Nephron (organoid): Measurements from ENCODE around the gene SOX18.

ENCODE experiments used
- H3K27ac Mint-ChIP-seq, 3 experiments: 2 replicates each; pipeline ENCODE4 v1.8.0; 2020; ENCODE audit warnings: mixed read lengths in 3 of 3, mild to moderate bottlenecking in 2 of 3, moderate library complexity in 1 of 3
- H3K27me3 Mint-ChIP-seq: 2 replicates; pipeline ENCODE4 v1.8.0; 2021; ENCODE audit warnings: low read depth, mild to moderate bottlenecking, moderate library complexity, mixed read lengths
- H3K36me3 Mint-ChIP-seq: 2 replicates; pipeline ENCODE4 v1.8.0; 2020; ENCODE audit warnings: low read depth, mixed read lengths
- H3K4me1 Mint-ChIP-seq: 2 replicates; pipeline ENCODE4 v1.8.0; 2020; ENCODE audit warnings: mixed read lengths
- H3K4me3 Mint-ChIP-seq, 3 experiments: 2 replicates each; pipeline ENCODE4 v1.8.0; 2020; ENCODE audit warnings: mild to moderate bottlenecking in 3 of 3, mixed read lengths in 3 of 3, moderate library complexity in 2 of 3
- H3K9me3 Mint-ChIP-seq: 2 replicates; pipeline ENCODE4 v1.8.0; 2020; ENCODE audit warnings: mixed read lengths
- CTCF ChIP-seq, 3 experiments: fragments of 200-600 bp; sonication (generic); IDR thresholded peaks; one replicate each; pipeline ENCODE4 v1.5.0; 2021; ENCODE audit warnings: antibody characterized with exemption in 3 of 3; ENCODE audit not compliant: unreplicated experiment in 3 of 3

SOX18 gene

GRCh38 chr20:64049060-64049877 lies at the start of gene SOX18:
Gene SOX18, minus strand, starts transcription at chr20:64049639. Its CDS starts 123 bp downstream, at chr20:64049516.
- Mint-ChIP-seq H3K4me3 (peak within 1 kb of the TSS; percentile 47 to 74 (median 73)), H3K36me3 (no peaks in the 10 kb centered on the region), H3K27me3 (peaks cover 73% of the 10 kb centered on the region), H3K4me1 (peaks cover 7% of the 10 kb centered on the region), H3K27ac (no peak within 1 kb of the TSS), H3K9me3 (no peaks in the 10 kb centered on the region)
- no peak for TF ChIP-seq CTCF (IDR thresholded peaks at IDR 0.05; ENCODE audit: unreplicated experiment in 3 of 3)

DNA sequence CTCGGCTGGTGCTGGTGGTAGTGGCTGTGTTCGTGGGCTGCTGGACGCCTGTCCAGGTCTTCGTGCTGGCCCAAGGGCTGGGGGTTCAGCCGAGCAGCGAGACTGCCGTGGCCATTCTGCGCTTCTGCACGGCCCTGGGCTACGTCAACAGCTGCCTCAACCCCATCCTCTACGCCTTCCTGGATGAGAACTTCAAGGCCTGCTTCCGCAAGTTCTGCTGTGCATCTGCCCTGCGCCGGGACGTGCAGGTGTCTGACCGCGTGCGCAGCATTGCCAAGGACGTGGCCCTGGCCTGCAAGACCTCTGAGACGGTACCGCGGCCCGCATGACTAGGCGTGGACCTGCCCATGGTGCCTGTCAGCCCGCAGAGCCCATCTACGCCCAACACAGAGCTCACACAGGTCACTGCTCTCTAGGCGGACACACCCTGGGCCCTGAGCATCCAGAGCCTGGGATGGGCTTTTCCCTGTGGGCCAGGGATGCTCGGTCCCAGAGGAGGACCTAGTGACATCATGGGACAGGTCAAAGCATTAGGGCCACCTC lies 49.1 kb upstream of the SOX18 start:
- no peak overlapping the region for H3K27ac Mint-ChIP-seq
- peaks cover 48% of the 10 kb centered on the region for H3K27me3 Mint-ChIP-seq
- peaks cover 3% of the 10 kb centered on the region for H3K9me3 Mint-ChIP-seq
- no peaks in the 10 kb centered on the region for H3K4me1 Mint-ChIP-seq
- H3K36me3 Mint-ChIP-seq, result peaks cover 5% of the 10 kb centered on the region
- no peak overlapping the region for H3K4me3 Mint-ChIP-seq
- no peak for TF ChIP-seq CTCF (IDR thresholded peaks at IDR 0.05; ENCODE audit: unreplicated experiment in 3 of 3)

DNA sequence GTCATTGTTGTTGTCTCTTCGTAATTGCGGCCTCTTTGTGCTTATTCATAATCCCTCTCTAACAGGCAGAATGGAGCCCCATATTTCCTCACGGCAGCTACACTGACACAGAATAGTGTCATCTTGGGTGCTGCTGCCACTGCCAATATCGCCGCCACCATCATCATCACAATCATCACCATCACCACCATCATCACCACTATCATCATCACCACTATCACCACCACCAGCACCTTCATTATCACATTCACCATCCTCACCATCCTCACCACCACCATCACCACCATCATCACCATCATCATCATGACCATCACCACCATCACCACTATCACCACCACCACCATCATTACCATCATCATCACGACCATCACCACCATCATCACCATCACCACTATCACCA lies 47.1 kb upstream of the SOX18 start:
- H3K9me3 Mint-ChIP-seq, result peaks cover 3% of the 10 kb centered on the region
- no peak for TF ChIP-seq CTCF (IDR thresholded peaks at IDR 0.05; ENCODE audit: unreplicated experiment in 3 of 3)
- H3K27ac Mint-ChIP-seq, result no peak overlapping the region
- peaks cover 41% of the 10 kb centered on the region for H3K27me3 Mint-ChIP-seq
- peak overlapping the region in 1 of 3 experiments; percentile 0 for H3K4me3 Mint-ChIP-seq
- no peaks in the 10 kb centered on the region for H3K4me1 Mint-ChIP-seq
- H3K36me3 Mint-ChIP-seq, result peaks cover 5% of the 10 kb centered on the region

DNA sequence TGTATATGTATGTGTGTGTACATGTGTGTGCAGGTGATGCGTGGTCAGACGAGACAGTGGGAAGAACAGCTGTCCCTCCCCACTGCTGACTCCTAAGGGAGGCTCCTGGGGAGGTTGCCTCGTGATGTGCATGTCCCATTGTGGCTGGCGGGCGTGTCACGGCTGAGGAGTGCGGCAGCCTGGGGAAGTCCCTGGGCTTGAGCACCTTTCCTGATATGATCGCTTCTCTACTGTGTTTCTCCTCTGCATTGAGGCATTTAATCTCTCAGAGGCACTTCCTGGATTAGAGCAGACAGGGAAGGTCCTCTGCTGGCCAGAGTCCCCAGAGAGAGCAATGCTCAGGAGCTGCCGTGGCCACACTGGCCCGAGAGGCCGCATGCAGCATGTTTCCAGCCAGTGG lies 46.5 kb upstream of the SOX18 start:
- Mint-ChIP-seq H3K27ac (no peak overlapping the region), H3K9me3 (peaks cover 3% of the 10 kb centered on the region), H3K36me3 (peaks cover 5% of the 10 kb centered on the region), H3K27me3 (peaks cover 37% of the 10 kb centered on the region), H3K4me3 (no peak overlapping the region), H3K4me1 (no peaks in the 10 kb centered on the region)
- TF ChIP-seq CTCF (IDR thresholded peaks at IDR 0.05; ENCODE audit: unreplicated experiment in 3 of 3), result no peak

- H3K4me1 Mint-ChIP-seq, result no peaks in the 10 kb centered on the region
- no peak for TF ChIP-seq CTCF (IDR thresholded peaks at IDR 0.05; ENCODE audit: unreplicated experiment in 3 of 3)
- H3K27me3 Mint-ChIP-seq, result peaks cover 32% of the 10 kb centered on the region
- H3K9me3 Mint-ChIP-seq, result peaks cover 3% of the 10 kb centered on the region
- no peak overlapping the region for H3K4me3 Mint-ChIP-seq
- H3K27ac Mint-ChIP-seq, result no peak overlapping the region
- peaks cover 5% of the 10 kb centered on the region for H3K36me3 Mint-ChIP-seq
Measured at GRCh38 chr20:64095455-64095854, 46.0 kb upstream of the SOX18 start.
